ENCODE measurements around the gene GRK5.

The GRK5 gene

DNA sequence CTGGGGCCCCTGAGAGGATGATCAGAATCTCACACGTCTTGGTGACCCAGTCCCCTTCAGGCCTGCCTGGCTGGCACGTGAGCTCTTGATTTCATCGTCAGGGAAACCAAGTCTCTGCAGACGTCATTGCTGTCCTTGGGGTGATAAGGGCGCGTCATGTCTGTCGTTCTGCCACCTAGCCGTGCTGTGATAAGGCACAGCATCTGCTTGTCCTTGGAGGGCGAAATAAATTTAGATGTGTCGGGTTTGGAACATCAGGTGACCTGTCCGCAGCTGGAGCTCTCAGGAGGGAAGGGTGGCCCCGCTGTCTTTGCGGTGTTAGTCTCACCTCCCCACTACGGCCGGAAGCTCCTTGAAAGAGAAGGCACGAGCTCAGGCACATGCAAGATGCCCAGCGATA lies 129.2 kb downstream of the GRK5 start:
- DNase-seq (ENCODE audit: low read depth): no peak
- TF ChIP-seq, protein P1, sequence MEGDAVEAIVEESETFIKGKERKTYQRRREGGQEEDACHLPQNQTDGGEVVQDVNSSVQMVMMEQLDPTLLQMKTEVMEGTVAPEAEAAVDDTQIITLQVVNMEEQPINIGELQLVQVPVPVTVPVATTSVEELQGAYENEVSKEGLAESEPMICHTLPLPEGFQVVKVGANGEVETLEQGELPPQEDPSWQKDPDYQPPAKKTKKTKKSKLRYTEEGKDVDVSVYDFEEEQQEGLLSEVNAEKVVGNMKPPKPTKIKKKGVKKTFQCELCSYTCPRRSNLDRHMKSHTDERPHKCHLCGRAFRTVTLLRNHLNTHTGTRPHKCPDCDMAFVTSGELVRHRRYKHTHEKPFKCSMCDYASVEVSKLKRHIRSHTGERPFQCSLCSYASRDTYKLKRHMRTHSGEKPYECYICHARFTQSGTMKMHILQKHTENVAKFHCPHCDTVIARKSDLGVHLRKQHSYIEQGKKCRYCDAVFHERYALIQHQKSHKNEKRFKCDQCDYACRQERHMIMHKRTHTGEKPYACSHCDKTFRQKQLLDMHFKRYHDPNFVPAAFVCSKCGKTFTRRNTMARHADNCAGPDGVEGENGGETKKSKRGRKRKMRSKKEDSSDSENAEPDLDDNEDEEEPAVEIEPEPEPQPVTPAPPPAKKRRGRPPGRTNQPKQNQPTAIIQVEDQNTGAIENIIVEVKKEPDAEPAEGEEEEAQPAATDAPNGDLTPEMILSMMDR (IDR thresholded peaks at IDR 0.05; ENCODE audit: low read depth, low read length, missing control alignments): no peak
- H3K4me3 ChIP-seq (ENCODE audit: low read depth, low read length): no peak overlapping the region

DNA sequence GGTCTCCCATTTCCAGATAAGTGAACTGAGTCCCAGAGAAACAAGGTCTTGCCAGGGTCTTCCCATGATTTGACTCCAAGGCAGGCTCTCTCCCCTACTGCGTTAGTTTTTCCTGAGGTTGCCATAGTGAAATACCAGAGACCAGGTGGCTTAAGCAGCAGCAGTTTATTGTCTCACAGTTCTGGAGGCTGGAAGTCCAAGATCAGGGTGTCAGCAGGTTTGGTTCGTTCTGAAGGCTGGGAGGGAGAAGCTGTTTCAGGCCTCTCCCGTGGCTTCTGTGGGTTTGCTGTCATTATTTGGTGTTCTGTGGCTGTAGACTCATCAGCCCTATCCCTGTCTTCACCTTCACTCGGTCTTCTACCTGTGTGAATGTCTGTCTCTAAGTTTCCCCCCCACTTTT lies 129.9 kb downstream of the GRK5 start:
- TF ChIP-seq, protein P1 (IDR thresholded peaks at IDR 0.05; ENCODE audit: low read depth, low read length, missing control alignments): no peak
- DNase-seq (ENCODE audit: low read depth): no peak
- no peak overlapping the region for H3K4me3 ChIP-seq (ENCODE audit: low read depth, low read length)

DNA sequence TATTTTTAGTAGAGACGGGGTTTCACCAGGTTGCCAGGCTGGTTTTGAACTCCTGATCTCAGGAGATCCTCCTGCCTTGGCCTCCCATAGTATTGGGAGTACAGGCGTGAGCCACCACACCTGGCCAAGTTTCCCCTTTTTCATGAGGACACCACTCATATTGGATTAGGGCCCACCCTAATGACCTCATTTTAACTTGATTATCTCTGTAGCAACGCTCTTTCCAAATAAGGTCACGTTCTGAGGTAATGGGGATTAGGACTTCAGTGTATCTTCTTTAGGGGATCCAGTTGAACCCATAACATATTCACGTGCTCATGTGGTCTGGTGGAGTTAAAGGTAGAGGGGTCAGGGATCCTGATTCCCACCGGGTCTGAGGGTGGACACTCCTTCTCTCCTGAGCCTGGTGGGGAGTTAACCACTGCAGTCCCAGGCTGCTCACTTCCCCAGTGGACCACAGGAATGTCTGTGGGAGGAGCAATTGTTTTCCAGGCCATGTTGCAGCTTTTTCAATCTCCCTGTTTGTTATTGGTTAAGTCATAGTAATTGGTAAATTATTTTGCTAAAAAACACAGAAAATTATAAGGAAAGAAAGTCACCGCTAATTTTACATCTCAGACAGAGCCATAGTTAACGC lies 130.5 kb downstream of the GRK5 start:
- no peak overlapping the region for H3K4me3 ChIP-seq (ENCODE audit: low read depth, low read length)
- no peak for DNase-seq (ENCODE audit: low read depth)
- TF ChIP-seq, protein P1 (IDR thresholded peaks at IDR 0.05; ENCODE audit: low read depth, low read length, missing control alignments): no peak

DNA sequence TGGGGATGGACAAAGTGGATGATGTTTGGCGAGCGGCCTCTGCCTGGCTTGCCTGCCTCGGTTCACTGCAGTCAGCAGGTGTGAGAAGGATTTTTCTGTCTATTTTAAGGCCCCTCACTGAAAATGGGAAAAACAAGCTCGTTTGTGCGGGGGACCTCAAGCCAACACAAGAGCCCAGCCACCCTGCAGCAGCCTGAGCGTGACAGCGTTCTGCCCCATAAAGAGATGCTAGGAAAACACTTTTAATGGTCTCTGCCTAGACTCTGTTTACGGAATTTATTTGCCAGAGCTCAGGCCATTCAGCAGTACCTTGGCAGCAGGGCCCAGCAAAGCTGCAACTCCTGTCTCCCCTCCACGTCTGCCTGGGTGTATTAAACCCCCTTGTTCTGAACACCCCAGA lies 131.7 kb downstream of the GRK5 start:
- no peak for DNase-seq (ENCODE audit: low read depth)
- no peak overlapping the region for H3K4me3 ChIP-seq (ENCODE audit: low read depth, low read length)
- TF ChIP-seq, protein P1 (IDR thresholded peaks at IDR 0.05; ENCODE audit: low read depth, low read length, missing control alignments): no peak

DNA sequence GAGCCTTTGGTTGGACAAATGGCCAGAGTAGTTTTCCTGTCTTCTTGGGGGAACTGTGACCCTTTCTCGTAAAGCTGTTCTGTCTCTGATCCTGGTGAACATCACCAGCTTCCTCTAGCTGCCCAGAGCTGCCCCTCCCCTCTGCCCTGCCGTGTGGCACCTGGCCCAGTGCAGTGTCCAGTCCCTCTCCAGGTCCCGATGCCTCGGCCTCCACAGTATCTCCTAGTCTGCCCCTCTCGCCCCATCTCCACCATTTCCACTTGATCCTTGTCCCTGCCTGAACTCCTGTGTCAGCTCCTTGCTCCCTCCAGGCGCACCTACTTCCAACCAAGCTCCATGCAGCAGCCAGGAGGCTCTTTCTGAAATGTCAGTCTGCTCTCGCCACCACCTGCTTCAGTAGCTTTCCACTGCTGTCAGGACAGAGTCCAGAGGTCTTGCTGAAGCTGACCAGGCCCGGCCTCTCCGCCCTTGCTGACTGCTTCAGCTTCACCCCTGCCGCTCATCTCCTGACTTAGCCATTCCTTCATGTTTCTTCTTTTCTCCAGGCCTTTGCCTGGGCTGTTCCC lies 133.6 kb downstream of the GRK5 start:
- no peak overlapping the region for H3K4me3 ChIP-seq (ENCODE audit: low read depth, low read length)
- TF ChIP-seq, protein P1 (IDR thresholded peaks at IDR 0.05; ENCODE audit: low read depth, low read length, missing control alignments): no peak
- no peak for DNase-seq (ENCODE audit: low read depth)

DNA sequence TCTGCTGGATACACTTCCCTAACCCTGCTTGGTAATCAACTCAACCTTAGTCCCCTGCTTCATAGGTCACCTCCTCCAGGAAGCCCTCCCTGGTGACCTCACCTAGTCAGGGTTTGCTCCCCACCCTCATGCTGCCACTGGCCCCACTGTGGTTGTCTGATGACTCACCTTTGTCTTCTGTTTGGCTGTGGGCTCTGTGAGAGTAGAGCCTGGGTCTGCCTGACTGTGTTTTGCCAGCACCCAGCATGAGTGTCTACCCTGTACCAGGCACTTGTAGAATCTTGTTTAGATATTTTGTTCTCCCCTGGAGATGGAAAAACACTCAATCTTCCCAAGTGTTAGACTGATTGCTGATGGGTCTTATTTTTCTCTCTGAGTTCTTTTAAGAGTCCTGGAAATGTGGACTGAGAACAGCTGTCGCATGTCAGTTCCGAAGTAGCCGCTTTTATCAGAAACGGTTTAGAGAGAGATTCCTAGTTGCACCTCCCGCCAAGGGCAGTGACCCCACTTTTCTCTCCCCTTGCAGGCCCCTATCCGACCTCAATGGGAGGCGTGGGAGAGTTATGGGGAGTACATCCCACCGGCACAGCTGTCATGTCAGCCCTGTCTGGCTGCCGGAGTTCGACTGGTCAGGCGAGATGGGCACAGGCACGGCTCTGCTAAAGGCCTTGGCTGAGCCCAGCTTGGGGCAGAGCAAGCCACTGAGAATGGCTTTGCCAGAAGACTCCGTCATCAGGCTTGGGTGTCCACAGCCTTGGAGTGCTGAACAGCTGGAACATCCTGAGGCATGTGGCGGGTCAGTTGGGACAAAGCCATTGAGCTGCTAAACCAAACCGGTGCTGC lies 134.3 kb downstream of the GRK5 start:
- H3K4me3 ChIP-seq (ENCODE audit: low read depth, low read length): no peak overlapping the region
- TF ChIP-seq, protein P1 (IDR thresholded peaks at IDR 0.05; ENCODE audit: low read depth, low read length, missing control alignments): no peak
- no peak for DNase-seq (ENCODE audit: low read depth)
